ENCODE data around the gene GFRA1. TPM values are rescaled to one million over a fixed set of nuclear protein-coding genes. Genes with fewer than 3 reads are reported as not detected.

The GFRA1 gene
- polyA plus RNA-seq, 1 donor (not counting 4 experiments of a cell fraction or from before 2014, with no cell fraction given): not detected

DNA sequence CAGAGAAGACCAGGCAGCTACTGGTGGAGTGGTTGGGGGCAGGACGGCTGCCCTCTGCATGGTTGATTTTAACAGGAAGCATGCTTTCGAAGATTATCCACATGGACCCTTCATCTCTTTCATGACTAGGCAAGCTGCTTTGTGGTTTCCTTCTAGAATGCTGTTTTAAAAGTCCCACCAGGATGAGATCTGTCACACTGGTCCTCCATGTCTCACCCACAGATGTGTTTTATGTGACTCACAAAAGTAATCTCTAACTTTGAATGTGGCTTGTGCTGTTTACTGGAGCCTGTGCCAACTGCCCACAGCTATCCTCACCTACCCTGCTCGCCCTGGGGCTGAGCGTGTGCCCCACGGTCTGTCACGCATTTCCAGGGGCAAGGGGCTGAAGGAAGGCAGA is 188.8 kb downstream of the GFRA1 start:
- no peak for DNase-seq (ENCODE audit: low read depth, low spot score)
- no peak for FAIRE-seq
- H2AFZ ChIP-seq (ENCODE audit: control insufficient read depth, low read length): no peak overlapping the region
- H3K27me3 ChIP-seq (ENCODE audit: control insufficient read depth, extremely low read depth, insufficient read depth, low read length): no peaks in the 10 kb centered on the region
- no peaks in the 10 kb centered on the region for H3K4me1 ChIP-seq (ENCODE audit: control insufficient read depth, extremely low read depth, insufficient read depth, low read length)
- H3K36me3 ChIP-seq (ENCODE audit: control insufficient read depth in 2 of 2, extremely low read depth in 1 of 2, insufficient read depth in 2 of 2, low read length in 2 of 2): no peaks in the 10 kb centered on the region
- TF ChIP-seq, protein P1, sequence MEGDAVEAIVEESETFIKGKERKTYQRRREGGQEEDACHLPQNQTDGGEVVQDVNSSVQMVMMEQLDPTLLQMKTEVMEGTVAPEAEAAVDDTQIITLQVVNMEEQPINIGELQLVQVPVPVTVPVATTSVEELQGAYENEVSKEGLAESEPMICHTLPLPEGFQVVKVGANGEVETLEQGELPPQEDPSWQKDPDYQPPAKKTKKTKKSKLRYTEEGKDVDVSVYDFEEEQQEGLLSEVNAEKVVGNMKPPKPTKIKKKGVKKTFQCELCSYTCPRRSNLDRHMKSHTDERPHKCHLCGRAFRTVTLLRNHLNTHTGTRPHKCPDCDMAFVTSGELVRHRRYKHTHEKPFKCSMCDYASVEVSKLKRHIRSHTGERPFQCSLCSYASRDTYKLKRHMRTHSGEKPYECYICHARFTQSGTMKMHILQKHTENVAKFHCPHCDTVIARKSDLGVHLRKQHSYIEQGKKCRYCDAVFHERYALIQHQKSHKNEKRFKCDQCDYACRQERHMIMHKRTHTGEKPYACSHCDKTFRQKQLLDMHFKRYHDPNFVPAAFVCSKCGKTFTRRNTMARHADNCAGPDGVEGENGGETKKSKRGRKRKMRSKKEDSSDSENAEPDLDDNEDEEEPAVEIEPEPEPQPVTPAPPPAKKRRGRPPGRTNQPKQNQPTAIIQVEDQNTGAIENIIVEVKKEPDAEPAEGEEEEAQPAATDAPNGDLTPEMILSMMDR (optimal IDR thresholded peaks at IDR 0.05 in 1 of 3, IDR thresholded peaks at IDR 0.05 in 1 of 3, conservative IDR thresholded peaks at IDR 0.05 in 1 of 3; ENCODE audit: extremely low read depth in 1 of 3, insufficient read depth in 2 of 3, low read length in 3 of 3): no peak
- TF ChIP-seq EZH2 (IDR thresholded peaks at IDR 0.05; ENCODE audit: low read length): no peak
- no peak overlapping the region for H3K4me2 ChIP-seq (ENCODE audit: control insufficient read depth, extremely low read depth, insufficient read depth, low read depth, low read length)
- H3K9me1 ChIP-seq (ENCODE audit: control insufficient read depth, extremely low read depth, insufficient read depth, low read length): no peaks in the 10 kb centered on the region
- no peaks in the 10 kb centered on the region for H3K9me3 ChIP-seq (ENCODE audit: control insufficient read depth, low read depth, low read length)
- no peak overlapping the region for H3K4me3 ChIP-seq (ENCODE audit: control insufficient read depth in 2 of 3, extremely low read depth in 1 of 3, insufficient read depth in 2 of 3, low read depth in 1 of 3, low read length in 3 of 3)
- H3K9ac ChIP-seq (ENCODE audit: control insufficient read depth, extremely low read depth, insufficient read depth, low read length): no peak overlapping the region
- H3K27ac ChIP-seq (ENCODE audit: control insufficient read depth, insufficient read depth, low read length): no peak overlapping the region
- H4K20me1 ChIP-seq (ENCODE audit: control insufficient read depth, extremely low read depth, insufficient read depth, low read length): no peaks in the 10 kb centered on the region
- dilution Hi-C loops (cut with MboI; ENCODE audit: extremely low pct_ligation_motif_present, low sequenced_read_pairs): no loop called here
- H3K79me2 ChIP-seq (ENCODE audit: control insufficient read depth, insufficient read depth, low read length): no peaks in the 10 kb centered on the region

DNA sequence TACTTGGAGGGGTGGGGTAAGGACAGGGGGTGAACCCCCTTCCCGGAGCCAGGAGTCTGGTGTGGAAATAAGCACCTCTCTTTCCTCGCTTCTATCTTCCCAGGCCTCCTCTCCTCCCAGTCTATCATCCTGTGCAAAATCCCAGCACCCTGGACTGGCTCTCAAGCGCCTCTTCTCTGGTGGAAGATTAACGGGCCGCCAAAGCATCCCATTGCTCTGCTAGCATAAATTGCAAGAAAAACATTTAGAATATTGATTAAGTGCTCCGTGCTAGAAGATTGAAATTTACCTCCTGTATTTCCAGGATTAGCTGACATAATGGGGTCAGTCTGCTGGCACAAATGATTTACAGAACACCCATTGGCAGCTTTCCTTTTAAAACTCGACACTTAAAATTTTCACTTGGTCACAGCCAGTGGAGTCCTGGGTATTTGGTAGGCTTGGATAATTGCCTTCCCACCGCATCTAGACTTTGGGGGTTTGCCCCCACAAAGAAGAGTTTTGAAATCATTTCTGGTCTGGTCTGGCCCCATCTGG is 189.7 kb downstream of the GFRA1 start:
- H3K27me3 ChIP-seq (ENCODE audit: control insufficient read depth, extremely low read depth, insufficient read depth, low read length): no peaks in the 10 kb centered on the region
- H3K79me2 ChIP-seq (ENCODE audit: control insufficient read depth, insufficient read depth, low read length): no peaks in the 10 kb centered on the region
- H3K9me1 ChIP-seq (ENCODE audit: control insufficient read depth, extremely low read depth, insufficient read depth, low read length): no peaks in the 10 kb centered on the region
- dilution Hi-C loops (cut with MboI; ENCODE audit: extremely low pct_ligation_motif_present, low sequenced_read_pairs): no loop called here
- no peak for TF ChIP-seq EZH2 (IDR thresholded peaks at IDR 0.05; ENCODE audit: low read length)
- TF ChIP-seq, protein P1 (optimal IDR thresholded peaks at IDR 0.05 in 1 of 3, IDR thresholded peaks at IDR 0.05 in 1 of 3, conservative IDR thresholded peaks at IDR 0.05 in 1 of 3; ENCODE audit: extremely low read depth in 1 of 3, insufficient read depth in 2 of 3, low read length in 3 of 3): no peak
- H4K20me1 ChIP-seq (ENCODE audit: control insufficient read depth, extremely low read depth, insufficient read depth, low read length): no peaks in the 10 kb centered on the region
- H3K4me3 ChIP-seq (ENCODE audit: control insufficient read depth in 2 of 3, extremely low read depth in 1 of 3, insufficient read depth in 2 of 3, low read depth in 1 of 3, low read length in 3 of 3): no peak overlapping the region
- no peak overlapping the region for H3K9ac ChIP-seq (ENCODE audit: control insufficient read depth, extremely low read depth, insufficient read depth, low read length)
- H2AFZ ChIP-seq (ENCODE audit: control insufficient read depth, low read length): no peak overlapping the region
- no peak overlapping the region for H3K27ac ChIP-seq (ENCODE audit: control insufficient read depth, insufficient read depth, low read length)
- H3K4me1 ChIP-seq (ENCODE audit: control insufficient read depth, extremely low read depth, insufficient read depth, low read length): no peaks in the 10 kb centered on the region
- no peaks in the 10 kb centered on the region for H3K36me3 ChIP-seq (ENCODE audit: control insufficient read depth in 2 of 2, extremely low read depth in 1 of 2, insufficient read depth in 2 of 2, low read length in 2 of 2)
- no peaks in the 10 kb centered on the region for H3K9me3 ChIP-seq (ENCODE audit: control insufficient read depth, low read depth, low read length)
- FAIRE-seq (no peak), DNase-seq (ENCODE audit: low read depth, low spot score) (no peak)
- H3K4me2 ChIP-seq (ENCODE audit: control insufficient read depth, extremely low read depth, insufficient read depth, low read depth, low read length): no peak overlapping the region
